ENCODE results near the gene FAM222B.

GRCh38 chr17:28864991-28865849 lies 22.6 kb upstream of the FAM222B start:
- TF ChIP-seq POLR2A (IDR thresholded peaks at IDR 0.05; ENCODE audit: low read length) (peak; percentile 78), GATA1 (IDR thresholded peaks at IDR 0.05; ENCODE audit: low read depth, low read length) (peak; percentile 99)

Measured in erythroblast (primary cell).